OCI-LY7 (cell line): ENCODE measurements around the gene ABCB9. TPM values are rescaled to one million over a fixed set of nuclear protein-coding genes. Genes with fewer than 3 reads are reported as not detected.
"Not testable (repeated sequence)": the region's sequence is repeated elsewhere in the genome, so short reads cannot be mapped to it uniquely, and the experiment has no call there.

Experiments used
- BruUV-seq: library from RNA; stranded (reverse); fragments of 400-500 nt; replicated peaks from 2 replicates; lab custom pipeline; 2021; lab: Mats Ljungman, UMichigan
- CTCF ChIA-PET: fragments of 300-600 bp; sonication (Branson Sonifier 250); formaldehyde crosslinking; loops from one replicate; lab custom pipeline; 2022; ENCODE audit warnings: antibody characterized with exemption; ENCODE audit not compliant: unreplicated experiment; lab: Charles Lee
- POLR2A ChIA-PET: fragments of 300-600 bp; sonication (Branson Sonifier 250); formaldehyde crosslinking; loops from one replicate; lab custom pipeline; 2022; ENCODE audit warnings: antibody characterized with exemption; lab: Charles Lee
- DNase-seq: peaks from one replicate; pipeline ENCODE4 v3.0.0-alpha.2; 2015; ENCODE audit warnings: low spot score
- H2AFZ ChIP-seq: fragments of 200-600 bp; sonication (generic), shearing (Covaris generic); 2 replicates; pipeline ENCODE4 v1.6.1; 2014; ENCODE audit warnings: mild to moderate bottlenecking, antibody characterized with exemption, low read length, moderate library complexity
- H3K27ac ChIP-seq: fragments of 200-600 bp; sonication (generic); 2 replicates; pipeline ENCODE4 v1.5.1; 2014; ENCODE audit warnings: mixed run types, low read depth, mild to moderate bottlenecking, moderate library complexity, low read length, inconsistent platforms; ENCODE audit not compliant: poor library complexity, severe bottlenecking
- H3K36me3 ChIP-seq: fragments of 200-600 bp; sonication (generic); 2 replicates; pipeline ENCODE4 v1.6.1; 2014; ENCODE audit warnings: mild to moderate bottlenecking, antibody characterized with exemption, low read length, moderate library complexity, mixed read lengths; ENCODE audit not compliant: insufficient read depth
- H3K4me1 ChIP-seq: fragments of 200-600 bp; sonication (generic); 2 replicates; pipeline ENCODE4 v1.5.1; 2014; ENCODE audit warnings: mild to moderate bottlenecking, low read length; ENCODE audit not compliant: insufficient read depth, poor library complexity, severe bottlenecking
- H3K4me2 ChIP-seq: fragments of 200-600 bp; sonication (generic); 2 replicates; pipeline ENCODE4 v1.6.1; 2014; ENCODE audit warnings: mild to moderate bottlenecking, low read length
- H3K4me3 ChIP-seq: fragments of 200-600 bp; sonication (generic); 2 replicates; pipeline ENCODE4 v1.5.1; 2014; ENCODE audit warnings: mild to moderate bottlenecking, low read depth, low read length; ENCODE audit not compliant: poor library complexity, severe bottlenecking
- H3K79me2 ChIP-seq: fragments of 200-600 bp; sonication (generic); 2 replicates; pipeline ENCODE4 v1.6.1; 2016; ENCODE audit warnings: low read depth, mild to moderate bottlenecking, low read length, moderate library complexity, mixed read lengths; ENCODE audit not compliant: insufficient read depth
- H3K9me2 ChIP-seq: fragments of 200-600 bp; sonication (generic); 2 replicates; pipeline ENCODE4 v1.6.1; 2016; ENCODE audit warnings: mild to moderate bottlenecking, low read length, mixed read lengths; ENCODE audit not compliant: insufficient read depth
- H3K9me3 ChIP-seq: fragments of 200-600 bp; sonication (generic); 2 replicates; pipeline ENCODE4 v1.6.1; 2014; ENCODE audit warnings: mild to moderate bottlenecking, mixed run types, low read length, mixed read lengths
- H4K20me1 ChIP-seq: fragments of 200-600 bp; sonication (generic); 2 replicates; pipeline ENCODE4 v1.6.1; 2014; ENCODE audit warnings: mild to moderate bottlenecking, antibody characterized with exemption, low read length, moderate library complexity, mixed read lengths; ENCODE audit not compliant: insufficient read depth
- CTCF ChIP-seq: fragments of 200-600 bp; sonication (generic); conservative IDR thresholded peaks from 2 replicates; pipeline ENCODE4 v1.5.1; 2014; ENCODE audit warnings: mild to moderate bottlenecking, antibody characterized with exemption, low read length, moderate library complexity, mixed read lengths
- EZH2phosphoT487 ChIP-seq: fragments of 200-600 bp; sonication (generic); IDR thresholded peaks from 2 replicates; pipeline ENCODE4 v1.6.1; 2018; ENCODE audit warnings: low read depth, borderline replicate concordance, mild to moderate bottlenecking, mixed run types, antibody characterized with exemption, low read length, moderate library complexity, mixed read lengths
- intact Hi-C: fragments of 100-400 bp; cut with micrococcal nuclease; formaldehyde crosslinking; loops from one replicate; pipeline ENCODE4 v1.10.0; 2022; ENCODE audit not compliant: unreplicated experiment
- total RNA-seq, 2 experiments: library from RNA; depleted of rRNA in 1 of 2; stranded (reverse); fragments of >200 nt in 1 of 2; shearing (Covaris generic) in 1 of 2; gene quantifications; 2 replicates each; pipeline ENCODE4 v1.2.3, GENCODE V29; 2014 to 2022

The ABCB9 gene
- total RNA-seq, 2 experiments from 2014 or later, result 4.0 to 7.9 TPM

DNA sequence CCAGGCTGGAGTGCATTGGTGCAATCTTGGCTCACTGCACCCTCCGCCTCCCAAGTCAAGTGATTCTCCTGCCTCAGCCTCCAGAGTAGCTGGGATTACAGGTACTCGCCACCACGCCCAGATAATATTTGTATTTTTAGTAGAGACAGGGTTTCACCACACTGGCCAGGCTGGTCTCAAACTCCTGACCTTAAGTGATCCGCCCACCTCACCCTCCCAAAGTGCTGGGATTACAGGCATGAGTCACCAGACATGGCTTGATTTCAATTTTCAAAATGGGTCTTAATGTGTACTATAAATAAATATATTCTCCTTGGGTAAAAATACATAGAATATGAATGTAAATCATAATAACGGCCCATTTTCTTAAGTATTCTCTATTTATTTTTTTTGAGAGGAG lies 24.9 kb downstream of the ABCB9 start:
- H3K4me1 ChIP-seq, result peaks cover 11% of the 10 kb centered on the region
- H3K4me3 ChIP-seq, H3K36me3 ChIP-seq, H3K9me2 ChIP-seq, H4K20me1 ChIP-seq, H3K4me2 ChIP-seq, BruUV-seq, H2AFZ ChIP-seq, DNase-seq, H3K27ac ChIP-seq, H3K79me2 ChIP-seq, CTCF ChIA-PET, POLR2A ChIA-PET, intact Hi-C loops, H3K9me3 ChIP-seq: not testable (repeated sequence)

DNA sequence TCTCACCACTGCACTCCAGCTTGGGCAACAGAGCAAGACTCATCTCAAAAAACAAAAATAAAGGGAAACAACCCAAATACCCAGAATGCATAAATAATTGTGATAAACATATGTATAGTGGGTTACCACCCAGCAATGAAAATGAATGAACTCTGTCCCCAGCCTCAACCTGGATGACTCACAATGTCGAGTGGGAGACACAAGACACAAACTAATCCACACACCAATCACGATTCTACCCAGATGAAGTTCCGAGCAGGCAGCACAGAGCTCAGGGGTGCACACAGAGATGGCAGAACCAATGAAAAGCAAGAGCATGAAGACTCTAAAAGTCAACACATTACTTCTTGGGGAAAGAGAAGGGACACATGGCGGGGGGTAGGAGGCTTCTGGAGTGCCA lies 27.1 kb downstream of the ABCB9 start:
- H3K27ac ChIP-seq, result no peak overlapping the region
- no TSS peak for BruUV-seq
- no peak overlapping the region for H2AFZ ChIP-seq
- intact Hi-C loops, result no loop called here
- POLR2A ChIA-PET, result interaction anchor here (0.6 kb wide), 1 partner anchor 197 kb away, joined by 3 read pairs; no protein-coding TSS in a partner anchor
- H3K4me2 ChIP-seq, result no peak overlapping the region
- TF ChIP-seq CTCF, result no peak
- TF ChIP-seq EZH2phosphoT487, result no peak
- H3K4me1 ChIP-seq, result peaks cover 27% of the 10 kb centered on the region
- H3K4me3 ChIP-seq, result no peak overlapping the region
- no peak for DNase-seq
- no peaks in the 10 kb centered on the region for H3K79me2 ChIP-seq
- CTCF ChIA-PET, result no interaction called here
- H3K9me3 ChIP-seq, result no peaks in the 10 kb centered on the region
- no peaks in the 10 kb centered on the region for H3K36me3 ChIP-seq
- no peaks in the 10 kb centered on the region for H3K9me2 ChIP-seq
- no peaks in the 10 kb centered on the region for H4K20me1 ChIP-seq

DNA sequence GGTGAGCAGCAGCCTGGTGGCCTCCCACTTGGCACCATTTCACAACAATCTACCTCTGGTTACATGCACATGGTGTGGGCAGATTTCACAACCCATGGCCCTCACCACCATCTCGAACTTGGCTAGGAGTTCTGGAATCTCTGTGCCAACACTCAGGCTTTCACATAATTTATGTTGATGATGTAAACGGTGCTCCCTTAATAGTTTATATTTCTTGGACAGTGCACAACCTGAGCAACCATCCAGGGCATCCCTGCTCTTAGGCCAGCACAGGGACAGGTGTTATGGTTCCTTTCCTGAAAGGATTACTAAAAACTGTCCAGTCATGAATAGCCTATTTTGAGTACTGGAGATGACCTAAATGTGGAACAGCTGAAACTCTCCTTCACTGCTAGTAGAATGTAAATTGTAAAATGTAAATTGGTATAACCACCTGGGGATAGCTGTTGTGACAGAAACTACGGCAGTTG lies 28.6 kb downstream of the ABCB9 start:
- Histone ChIP-seq H3K4me2 (peak overlapping the region; percentile 33), H3K27ac (no peak overlapping the region), H3K79me2 (no peaks in the 10 kb centered on the region), H4K20me1 (no peaks in the 10 kb centered on the region), H2AFZ (no peak overlapping the region), H3K9me3 (no peaks in the 10 kb centered on the region), H3K36me3 (no peaks in the 10 kb centered on the region), H3K4me1 (peaks cover 36% of the 10 kb centered on the region), H3K9me2 (no peaks in the 10 kb centered on the region), H3K4me3 (no peak overlapping the region)
- TF ChIP-seq CTCF, result no peak
- TF ChIP-seq EZH2phosphoT487, result no peak
- intact Hi-C loops, result no loop called here
- POLR2A ChIA-PET, result interaction anchor here (1.0 to 1.2 kb wide), 2 partner anchors 10 to 57 kb away, joined by 3 read pairs; no protein-coding TSS in a partner anchor
- BruUV-seq, result no TSS peak
- DNase-seq, result peak; percentile 43
- CTCF ChIA-PET, result no interaction called here
